ENCODE results near the gene EPB41L2.
"Not testable (repeated sequence)": the region's sequence is repeated elsewhere in the genome, so short reads cannot be mapped to it uniquely, and the experiment has no call there.

The EPB41L2 gene

DNA sequence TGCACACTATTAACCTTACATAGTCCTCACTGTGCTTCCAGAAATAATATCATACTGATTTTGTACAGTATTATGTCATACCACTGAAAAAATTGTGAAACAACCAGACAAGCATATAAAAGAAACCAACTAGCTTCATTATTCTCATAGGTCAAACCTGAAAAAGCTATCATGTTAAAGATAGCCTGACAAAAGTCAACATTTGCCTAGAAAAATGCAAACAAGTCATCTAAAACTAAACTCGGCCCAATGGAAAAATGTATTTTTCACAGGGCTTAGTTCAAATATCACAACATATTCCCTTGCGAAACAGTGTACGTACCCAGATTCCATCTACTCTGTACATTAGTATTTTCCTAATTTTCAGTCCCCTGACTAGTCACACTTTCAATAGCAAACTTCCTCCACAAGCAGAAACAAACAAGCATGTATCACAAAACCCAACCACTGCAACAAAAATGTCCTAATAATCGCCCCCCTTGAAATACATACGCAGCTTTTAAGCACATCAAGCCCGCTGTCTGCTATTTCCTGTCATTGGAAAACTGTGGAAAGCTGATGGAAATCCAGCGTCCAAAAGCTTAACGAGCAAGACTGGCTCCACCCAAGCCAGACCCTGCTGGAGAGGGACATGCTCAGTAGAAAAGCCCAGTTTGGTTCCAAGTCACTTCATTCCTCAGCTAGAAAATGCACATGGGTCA lies 93.1 kb downstream of the EPB41L2 start:
- DNase-seq, result peak; percentile 53

DNA sequence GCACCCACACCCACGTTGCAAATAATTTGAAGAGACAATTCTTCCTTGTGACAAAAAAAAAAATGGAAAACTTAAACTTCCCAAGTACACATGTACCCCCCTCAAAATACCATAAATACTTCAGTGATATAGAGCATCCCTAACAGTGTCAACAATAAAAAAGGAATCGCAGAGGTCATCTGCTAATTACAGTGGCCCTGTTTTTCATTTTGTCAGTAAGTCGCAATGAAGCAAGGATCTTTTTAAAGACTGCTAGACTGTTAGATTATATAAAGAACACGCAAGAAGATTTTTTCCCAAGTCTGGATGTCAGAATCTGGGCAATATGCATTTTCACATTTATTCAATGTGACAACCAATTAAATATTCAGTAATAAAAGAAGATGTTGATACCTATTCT lies 93.9 kb downstream of the EPB41L2 start:
- DNase-seq, result no peak

DNA sequence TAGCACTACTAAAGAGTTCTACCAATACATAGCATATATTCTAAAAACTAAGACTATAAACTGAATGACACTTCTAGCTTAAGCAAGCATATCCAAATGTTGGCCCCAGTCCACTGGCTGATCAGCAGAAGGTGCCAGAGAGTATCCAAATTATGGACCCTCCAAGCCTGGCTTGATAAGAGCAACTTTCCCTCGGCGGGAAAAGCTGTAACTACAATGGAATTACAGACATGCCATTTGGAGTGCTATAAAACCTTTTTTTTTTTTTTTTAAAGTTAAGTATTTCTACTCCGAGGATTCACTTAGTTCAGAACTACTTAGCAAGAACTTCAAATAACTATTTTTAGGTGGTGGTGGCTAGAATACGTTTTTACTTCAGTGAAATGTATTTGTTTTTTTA lies 94.6 kb downstream of the EPB41L2 start:
- DNase-seq, result no peak

DNA sequence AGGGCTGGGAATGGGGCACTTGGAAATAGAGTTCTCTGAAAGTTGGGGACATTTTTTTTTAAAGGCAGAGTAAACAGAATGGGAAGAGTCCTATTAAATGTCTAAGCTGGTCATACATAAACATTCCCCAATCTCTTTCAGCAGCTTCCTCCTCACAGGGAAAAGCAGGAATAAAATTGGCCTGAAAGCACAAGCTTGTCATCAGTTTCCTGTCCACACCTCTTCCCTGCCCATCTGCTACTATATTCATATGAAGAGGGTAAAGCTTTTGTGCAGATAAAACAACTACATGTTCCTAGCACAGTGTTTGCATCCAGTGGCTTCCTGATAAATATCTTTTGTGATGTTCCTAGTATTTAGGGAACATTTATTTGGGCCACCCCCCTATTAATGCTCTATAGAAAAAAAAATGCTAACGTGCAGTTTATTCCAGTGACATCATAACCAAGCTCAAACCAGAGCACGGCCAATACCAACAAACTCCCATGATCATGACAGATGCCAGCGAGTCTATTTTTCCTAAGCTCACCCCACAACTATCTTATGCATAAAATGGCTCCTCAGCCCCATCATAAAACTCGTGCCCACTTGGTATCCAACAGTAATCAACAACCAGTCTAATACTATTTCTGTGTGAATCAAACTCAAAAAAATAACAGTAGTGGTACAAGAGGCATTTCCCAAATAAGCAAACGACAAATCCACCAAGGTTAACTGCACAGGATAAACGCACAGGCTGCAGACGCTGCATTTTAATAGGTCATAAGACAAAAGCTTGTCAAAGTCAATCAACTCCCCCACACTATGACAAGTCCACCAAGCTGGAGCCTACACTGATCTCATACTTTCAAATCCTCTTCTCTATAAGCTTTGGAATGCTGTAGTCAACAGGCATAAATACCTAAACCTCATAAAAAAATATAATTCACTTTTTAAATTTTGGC lies 95.3 kb downstream of the EPB41L2 start:
- DNase-seq, result peak; percentile 48

DNA sequence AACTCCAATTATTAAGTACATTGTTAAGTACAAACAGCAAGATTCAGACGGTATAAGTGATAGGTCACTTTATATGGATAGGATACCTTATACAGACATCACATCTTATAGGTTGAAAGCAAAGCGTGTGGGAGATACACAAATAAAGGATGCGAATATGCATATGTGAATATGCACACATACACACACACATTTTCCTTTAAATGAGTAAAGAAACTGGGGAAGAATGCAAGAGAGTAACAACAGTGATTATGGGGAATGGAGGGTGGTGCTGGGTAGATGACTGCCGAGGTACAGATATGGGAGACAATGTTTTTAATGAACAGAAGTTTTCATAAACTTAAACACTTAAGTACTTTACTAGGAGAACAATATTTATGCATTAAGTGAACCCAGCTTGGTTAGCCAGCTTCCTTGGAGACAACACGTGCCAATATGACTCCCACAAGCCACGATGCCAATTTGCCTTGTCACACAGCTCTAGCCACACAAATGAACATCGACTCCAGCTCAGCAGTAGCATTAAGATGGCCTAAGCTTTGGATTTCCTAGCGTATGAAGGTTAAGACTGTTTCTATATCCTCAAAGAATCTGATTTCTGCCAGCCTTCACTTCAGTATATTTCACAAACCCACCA lies 96.6 kb downstream of the EPB41L2 start:
- DNase-seq, result no peak

DNA sequence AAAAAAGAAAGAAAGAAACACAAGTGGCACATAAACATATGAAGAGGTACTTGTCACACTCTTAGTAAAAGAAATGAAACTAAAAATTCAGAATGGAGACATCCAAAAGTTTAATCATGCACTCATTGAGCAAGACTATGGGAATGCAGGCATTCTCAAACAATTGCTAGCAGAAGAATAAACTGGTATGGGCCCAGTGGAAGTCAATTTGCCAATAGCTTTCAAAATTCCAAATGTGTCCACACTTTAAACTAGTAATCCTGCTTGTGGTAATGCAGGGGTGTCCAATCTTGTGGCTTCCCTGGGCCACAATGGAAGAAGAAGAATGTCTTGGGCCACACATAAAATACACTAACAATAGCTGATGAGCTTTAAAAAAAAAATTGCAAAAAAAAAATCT lies 97.4 kb downstream of the EPB41L2 start:
- DNase-seq, result peak; percentile 75

DNA sequence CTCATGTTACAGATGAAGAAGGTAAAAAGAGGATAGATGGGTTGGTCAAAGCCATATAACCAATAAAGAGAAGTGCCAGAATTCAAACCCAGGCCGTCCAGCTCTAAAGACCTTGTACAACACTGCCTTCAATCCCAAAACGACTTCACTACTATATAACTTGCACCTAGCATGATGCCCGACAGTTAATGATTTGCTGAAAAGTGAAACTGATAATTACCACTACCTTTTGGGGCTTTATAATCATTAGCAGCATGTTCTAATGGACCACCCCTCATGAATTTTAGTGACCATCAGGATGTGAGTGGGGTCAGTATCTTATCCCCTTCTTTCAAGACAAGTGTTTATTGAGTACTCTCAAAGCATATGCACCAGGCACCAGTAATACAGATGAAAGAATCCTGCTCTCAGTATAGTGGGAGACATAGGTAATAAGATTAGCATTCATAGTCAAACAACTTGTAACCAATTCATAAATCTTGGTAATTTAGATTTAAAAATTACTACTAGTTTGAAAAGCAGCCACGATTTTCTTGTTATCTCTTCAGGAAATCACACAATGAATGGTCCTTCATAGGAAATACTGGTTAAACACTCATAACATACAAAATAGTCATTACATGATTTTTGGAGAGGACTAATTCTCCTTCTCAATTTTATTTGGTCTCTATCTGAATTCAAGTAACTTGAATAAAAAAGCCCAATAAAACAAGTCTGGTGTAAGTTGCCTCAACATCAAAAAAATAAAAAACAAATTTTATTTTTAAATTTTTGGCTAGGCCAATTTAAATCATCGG lies 98.0 kb downstream of the EPB41L2 start:
- no peak for DNase-seq

DNA sequence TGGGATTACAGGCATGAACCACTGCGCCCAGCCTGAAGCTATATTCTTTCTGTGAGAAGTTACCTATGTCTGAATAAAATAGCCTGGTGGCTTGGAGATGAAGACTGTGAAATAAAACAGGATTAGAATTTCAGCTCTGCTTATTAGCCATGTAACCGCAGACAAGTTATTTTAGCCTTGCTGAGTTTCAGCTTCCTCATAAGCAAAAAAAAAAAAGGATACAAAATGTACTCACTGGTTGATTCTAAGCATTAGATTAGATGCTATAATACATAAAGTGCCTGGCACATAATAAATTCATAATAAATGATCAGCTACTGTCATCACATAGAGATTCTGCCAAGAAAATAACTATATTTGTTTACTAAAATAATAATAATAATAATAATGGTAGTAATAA lies 98.8 kb downstream of the EPB41L2 start:
- no peak for DNase-seq

DNA sequence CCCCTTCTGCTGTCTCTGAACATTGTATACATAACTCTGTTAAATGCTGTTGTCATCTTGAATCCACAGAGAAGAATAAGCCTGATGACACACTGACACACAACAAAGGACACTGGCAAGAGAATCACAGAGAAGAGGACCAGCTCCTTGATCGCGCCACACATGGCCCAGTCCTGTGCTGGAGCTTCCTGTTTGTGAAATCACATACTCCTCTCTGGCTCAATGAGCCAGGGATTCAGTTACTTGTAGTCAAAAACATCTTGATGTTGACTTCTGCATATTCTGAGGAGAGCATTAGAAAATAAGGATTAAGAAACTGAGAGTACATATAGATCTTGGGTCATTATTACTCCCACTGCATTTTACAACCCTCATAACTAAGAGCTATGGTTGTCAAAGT lies 100.1 kb downstream of the EPB41L2 start:
- DNase-seq, result no peak

DNA sequence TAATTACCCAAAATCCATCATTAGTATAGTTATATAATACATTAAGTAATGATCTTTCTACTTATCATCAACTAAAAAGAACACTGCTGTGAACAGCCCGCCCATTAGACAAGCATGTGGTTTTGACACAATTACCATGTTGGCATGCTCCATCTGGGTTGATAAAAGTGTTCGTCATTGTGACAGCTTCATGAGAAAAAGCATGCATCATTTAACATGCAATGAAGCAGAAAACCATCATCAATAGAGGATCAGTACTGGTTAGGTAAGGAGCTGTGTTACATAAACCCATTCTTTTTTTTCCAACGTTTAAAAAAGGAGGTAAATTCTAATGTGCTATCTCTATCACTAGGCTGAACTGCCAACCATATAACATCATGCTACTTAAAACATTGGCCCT lies 101.9 kb downstream of the EPB41L2 start:
- DNase-seq, result no peak

DNA sequence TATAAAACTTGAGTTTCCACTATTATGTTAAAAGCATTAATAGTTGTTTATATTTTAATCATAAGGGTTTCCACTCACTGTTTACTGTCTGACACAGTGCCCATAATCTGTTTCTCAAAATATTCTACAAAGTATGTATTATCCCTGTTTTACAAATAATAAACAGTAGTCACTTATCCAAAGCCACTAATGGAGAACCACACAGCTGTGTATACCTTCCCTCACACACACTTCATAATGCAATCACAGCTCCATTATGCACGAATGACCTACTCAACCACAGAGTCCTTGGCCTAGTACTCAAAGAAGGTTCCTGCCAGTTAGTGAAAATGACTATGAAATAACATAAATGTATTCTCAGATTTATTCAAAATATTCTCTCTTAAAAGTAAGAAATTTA lies 103.1 kb downstream of the EPB41L2 start:
- DNase-seq, result no peak

DNA sequence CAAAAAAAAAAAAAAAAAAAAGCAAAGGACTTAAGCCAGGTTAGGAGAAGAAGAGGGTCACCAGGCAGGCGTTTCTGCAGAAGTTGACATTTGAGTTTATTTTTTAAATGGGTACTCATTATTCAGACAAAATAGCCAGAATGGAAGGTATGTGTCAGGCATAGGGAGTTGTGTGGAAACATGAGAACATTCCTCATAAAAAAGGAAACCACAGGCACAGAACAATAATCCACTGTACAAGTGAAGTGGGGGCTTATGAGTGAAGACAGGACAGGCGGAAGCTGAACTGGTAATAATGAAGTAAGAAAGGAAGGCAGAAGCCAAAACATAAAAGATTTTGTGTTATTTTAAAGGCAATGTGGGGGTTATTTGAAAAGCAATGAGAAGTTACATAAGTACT lies 104.6 kb downstream of the EPB41L2 start:
- no peak for DNase-seq

DNA sequence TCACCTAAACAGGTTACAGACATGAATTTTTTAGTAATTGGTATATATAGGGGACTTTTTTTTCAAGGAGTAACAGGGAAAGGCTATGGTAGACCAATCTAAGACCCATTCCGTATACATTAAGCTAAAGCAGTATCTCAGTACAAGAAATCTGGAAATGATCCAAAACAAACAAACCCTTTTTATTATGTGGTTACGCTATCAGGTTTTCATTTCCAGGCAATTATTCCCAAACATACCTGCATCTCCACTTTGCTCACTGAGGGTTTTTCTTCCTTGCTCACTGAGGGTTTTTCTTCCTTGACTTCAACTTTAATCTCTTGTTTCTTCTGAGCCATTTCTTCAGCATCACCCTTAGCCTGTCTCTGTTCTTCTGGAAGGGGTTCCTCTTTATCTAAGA lies 107.3 kb downstream of the EPB41L2 start:
- DNase-seq, result no peak

DNA sequence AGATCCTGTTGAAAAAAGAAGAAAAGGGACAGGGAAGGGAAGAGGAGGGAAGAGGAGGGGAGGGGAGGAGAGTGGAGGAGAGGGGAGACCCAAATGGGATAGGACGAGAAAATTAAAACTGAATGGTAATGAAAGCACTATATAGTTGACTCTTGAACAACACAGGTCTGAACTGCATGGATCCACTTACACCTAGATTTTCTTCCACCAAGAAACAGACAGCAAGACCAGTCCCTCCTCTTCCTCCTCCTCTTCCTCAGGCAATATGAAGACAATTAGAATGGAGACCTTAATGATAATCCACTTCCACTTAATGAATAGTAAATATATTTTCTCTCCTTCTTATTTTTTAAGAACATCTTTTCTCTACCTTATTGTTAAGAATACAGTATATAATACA lies 113.5 kb downstream of the EPB41L2 start:
- DNase-seq, result no peak

DNA sequence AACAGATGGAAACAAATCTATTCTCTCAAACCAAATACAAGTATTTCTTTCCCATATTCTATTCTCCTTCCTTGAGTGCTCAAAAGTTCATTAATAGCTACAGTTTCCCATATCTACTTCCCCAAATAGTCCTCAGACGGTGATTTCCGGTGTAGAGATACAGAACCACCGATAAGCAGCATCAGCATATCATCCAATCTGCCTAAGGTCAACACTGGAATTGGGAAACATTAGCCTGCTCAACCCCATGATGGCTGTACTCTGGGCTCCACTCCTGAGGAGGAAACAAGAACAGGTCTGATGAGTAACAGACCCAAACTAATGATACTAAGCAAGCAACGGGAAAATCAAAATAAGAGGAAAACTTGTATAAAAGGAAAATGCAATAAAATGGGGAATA lies 115.6 kb downstream of the EPB41L2 start:
- no peak for DNase-seq

DNA sequence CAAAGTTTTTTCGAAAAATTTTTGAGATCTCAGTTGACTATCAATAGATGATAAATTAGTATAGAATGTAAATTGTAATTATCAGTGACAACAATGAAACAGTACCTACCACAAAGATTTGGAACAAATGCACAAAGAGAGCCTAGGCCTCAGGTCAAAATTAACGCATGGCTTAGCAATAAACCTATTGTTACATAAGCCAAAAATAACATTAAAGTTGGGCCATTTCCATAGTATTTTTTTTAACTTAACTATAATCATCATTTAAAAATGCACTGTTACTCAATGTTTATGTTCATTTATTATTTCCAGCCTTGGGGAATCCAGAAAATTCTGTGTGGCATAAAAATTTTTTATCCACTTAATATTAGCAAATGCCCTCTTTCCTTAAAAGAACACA lies 117.0 kb downstream of the EPB41L2 start:
- peak; percentile 34 for DNase-seq

DNA sequence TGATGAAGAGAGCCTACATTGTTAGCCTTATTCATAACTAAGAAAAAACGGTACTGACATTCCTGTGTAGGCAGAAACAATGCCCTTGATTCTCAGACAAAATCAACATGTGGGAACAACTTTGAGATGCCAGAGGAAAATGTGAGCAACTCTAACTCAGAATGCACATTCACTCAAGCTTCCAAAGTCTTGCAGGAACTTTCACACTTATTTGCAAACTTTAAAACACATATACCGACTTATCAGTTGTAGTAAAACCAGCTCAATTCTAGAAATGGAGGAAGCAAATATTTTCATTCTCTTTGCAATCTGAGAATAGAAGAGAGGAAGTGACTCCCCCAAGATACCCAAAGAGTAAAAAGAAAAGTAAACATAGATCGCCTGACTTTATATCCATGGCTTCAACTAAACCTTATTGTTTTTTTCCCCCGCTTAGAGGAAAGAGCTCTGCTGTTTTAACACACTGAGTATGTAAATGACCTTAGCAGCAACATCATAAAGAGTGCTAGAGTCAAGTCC lies 117.6 kb downstream of the EPB41L2 start:
- DNase-seq, result no peak

DNA sequence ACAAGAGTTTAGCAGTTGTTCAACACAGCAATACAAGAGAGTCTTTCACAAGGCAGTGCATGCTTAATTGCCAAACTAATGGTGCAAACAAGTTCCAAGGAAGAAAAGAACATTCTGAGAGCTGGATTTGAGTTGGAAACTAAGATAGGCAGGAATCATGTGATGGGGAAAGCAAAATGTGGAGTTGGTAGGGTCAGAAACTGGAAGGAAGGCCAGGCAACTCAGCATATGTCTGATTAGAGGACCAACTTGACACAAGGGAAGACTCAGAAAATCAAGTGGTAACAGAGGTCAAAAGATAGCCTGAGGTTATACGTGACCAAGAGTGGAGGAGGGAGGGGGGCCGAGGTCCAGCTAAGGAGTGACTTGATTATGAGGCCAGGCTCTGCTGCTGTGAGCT lies 118.6 kb downstream of the EPB41L2 start:
- no peak for DNase-seq

DNA sequence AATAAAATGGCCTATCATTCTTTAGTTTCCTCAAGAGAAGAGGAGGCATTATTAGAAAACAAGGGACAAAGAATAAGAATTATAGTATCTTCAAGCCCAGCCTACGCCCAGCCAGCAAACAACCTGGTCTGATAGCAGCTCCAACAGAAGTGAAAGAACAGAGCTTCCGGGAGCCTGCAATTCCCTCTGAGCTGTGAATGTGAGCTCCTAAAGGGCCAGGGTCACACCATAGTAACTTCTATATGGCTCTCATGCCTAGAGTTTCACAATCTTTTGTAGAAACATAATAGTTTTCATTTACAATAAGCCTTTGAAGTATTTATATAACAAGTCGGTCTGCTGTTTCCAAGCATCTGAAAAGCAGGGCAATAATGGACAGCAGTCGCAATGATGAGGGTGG lies 119.3 kb downstream of the EPB41L2 start:
- DNase-seq, result no peak

DNA sequence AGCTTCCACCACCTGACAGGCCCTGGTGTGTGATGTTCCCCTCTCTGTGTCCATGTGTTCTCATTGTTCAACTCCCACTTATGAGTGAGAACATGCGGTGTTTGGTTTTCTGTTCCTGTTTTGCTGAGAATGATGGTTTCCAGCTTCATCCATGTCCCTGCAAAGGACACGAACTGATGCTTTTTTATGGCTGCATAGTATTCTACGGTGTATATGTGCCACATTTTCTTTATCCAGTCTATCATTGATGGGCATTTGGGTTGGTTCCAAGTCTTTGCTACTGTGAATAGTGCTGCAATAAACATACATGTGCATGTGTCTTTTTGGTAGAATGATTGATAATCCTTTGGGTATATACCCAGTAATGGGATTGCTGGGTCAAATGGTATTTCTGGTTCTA lies 120.3 kb downstream of the EPB41L2 start:
- DNase-seq, result not testable (repeated sequence)

DNA sequence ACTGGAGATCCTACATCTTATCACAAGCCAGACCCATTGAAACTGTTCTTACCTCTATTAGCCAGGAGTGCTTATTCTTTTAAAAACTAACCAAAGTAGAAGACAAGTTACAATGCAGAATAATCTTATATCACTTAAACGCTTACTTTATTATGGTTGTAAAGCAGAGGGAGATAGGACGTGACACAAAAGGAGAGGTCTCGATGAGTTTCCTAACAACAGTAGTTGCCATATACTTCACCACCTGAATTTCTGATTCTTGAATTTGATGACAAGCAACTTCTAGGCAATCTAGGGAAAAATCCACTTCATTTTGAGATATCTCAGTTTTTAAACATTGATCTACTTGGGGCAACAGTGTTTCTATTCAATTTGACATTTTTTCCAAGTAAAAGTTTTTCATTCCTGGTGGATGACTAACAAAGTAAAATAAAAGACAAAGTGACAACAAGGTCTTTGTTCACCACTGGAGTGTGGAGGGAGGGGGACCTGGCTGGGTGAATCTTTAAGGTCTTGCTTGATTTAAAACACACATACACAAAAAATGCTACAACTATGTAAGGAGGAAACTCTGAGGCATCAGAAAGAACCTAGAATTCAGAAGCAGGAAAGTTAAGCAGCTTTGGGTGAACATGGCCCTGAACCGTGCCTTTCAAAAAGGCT lies 125.0 kb downstream of the EPB41L2 start:
- DNase-seq, result peak; percentile 6

DNA sequence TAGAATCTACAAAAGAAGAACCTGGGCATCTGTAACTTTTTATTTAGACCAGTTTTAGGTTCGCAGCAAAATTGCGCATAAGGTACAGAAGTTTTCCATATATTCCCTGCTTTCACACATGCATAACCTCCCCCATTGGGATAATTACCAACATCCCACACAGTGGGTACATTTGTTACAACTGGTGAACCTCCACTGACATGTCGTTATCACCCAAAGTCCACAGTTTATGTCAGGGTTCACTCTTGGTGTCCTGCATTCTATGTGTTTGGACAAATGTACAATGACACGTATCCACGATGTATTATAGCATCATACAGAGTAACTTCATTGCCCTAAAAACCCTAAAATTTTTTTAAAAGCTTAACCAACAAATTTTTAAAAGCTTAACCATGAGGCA lies 126.1 kb downstream of the EPB41L2 start:
- no peak for DNase-seq

All from HCEC 1CT (cell line).